Measurements from ENCODE around the gene CIRBP. TPM values are rescaled to one million over a fixed set of nuclear protein-coding genes. Genes with fewer than 3 reads are reported as not detected.

CIRBP gene
- total and polyA plus RNA-seq, 2 of the 13 experiments (the other 11 are each of a cell fraction or from before 2014, with no cell fraction given) = 133 to 140 TPM

GRCh38 chr19:1248139-1248785, 20.9 kb upstream of the CIRBP start, which contains the start of gene MIDN (continued):
- TF ChIP-seq ZNF652 (CRISPR knock-in tag; IDR thresholded peaks at IDR 0.05; ENCODE audit: borderline replicate concordance, low read depth) (no peak), ATF7 (IDR thresholded peaks at IDR 0.05) (no peak), ATF7 (CRISPR knock-in tag; IDR thresholded peaks at IDR 0.05) (no peak; the same call in 1 of the 2 replicates), ZNF737 (CRISPR knock-in tag; IDR thresholded peaks at IDR 0.05; ENCODE audit: borderline replicate concordance) (no peak), HNF1B (CRISPR knock-in tag; IDR thresholded peaks at IDR 0.05) (peak; percentile 76; the same call in 1 of the 2 replicates), BRCA1 (CRISPR knock-in tag; IDR thresholded peaks at IDR 0.05) (no peak), MYNN (CRISPR knock-in tag; IDR thresholded peaks at IDR 0.05; ENCODE audit: low read depth) (0 out of 2 replicates have a peak, but pooled peaks have one; percentile 49), CBX2 (IDR thresholded peaks at IDR 0.05; ENCODE audit: low read depth, low read length) (no peak), CBX2 (CRISPR knock-in tag; IDR thresholded peaks at IDR 0.05; ENCODE audit: low read depth) (no peak), ZNF556 (CRISPR knock-in tag; IDR thresholded peaks at IDR 0.05; ENCODE audit: borderline replicate concordance) (no peak), SP4 (CRISPR knock-in tag; IDR thresholded peaks at IDR 0.05) (no peak; the same call in 1 of the 2 replicates), ZXDC (CRISPR knock-in tag; IDR thresholded peaks at IDR 0.05) (0 out of 2 replicates have a peak, but pooled peaks have one; percentile 18), FOXA3 (CRISPR knock-in tag; IDR thresholded peaks at IDR 0.05) (no peak), POLR2G (IDR thresholded peaks at IDR 0.05; ENCODE audit: low read depth, low read length) (peak; percentile 98), EZH2 (conservative IDR thresholded peaks at IDR 0.05; ENCODE audit: low read depth, low read length) (no peak), HBP1 (CRISPR knock-in tag; IDR thresholded peaks at IDR 0.05; ENCODE audit: low read depth) (no peak), ZFP62 (CRISPR knock-in tag; IDR thresholded peaks at IDR 0.05) (no peak), KMT2A (CRISPR knock-in tag; IDR thresholded peaks at IDR 0.05) (0 out of 2 replicates have a peak, but pooled peaks have one; percentile 9), ZKSCAN8 (CRISPR knock-in tag; IDR thresholded peaks at IDR 0.05; ENCODE audit: borderline replicate concordance) (peak; percentile 63), SP5 (CRISPR knock-in tag; IDR thresholded peaks at IDR 0.05; ENCODE audit: borderline replicate concordance, low read depth) (peak; percentile 81), ZMAT3 (CRISPR knock-in tag; conservative IDR thresholded peaks at IDR 0.05) (no peak; the same call in 1 of the 2 replicates), ELF4 (CRISPR knock-in tag; IDR thresholded peaks at IDR 0.05; ENCODE audit: borderline replicate concordance) (no peak), RXRB (CRISPR knock-in tag; IDR thresholded peaks at IDR 0.05; ENCODE audit: borderline replicate concordance) (0 out of 2 replicates have a peak, but pooled peaks have one; percentile 21), THAP7 (CRISPR knock-in tag; IDR thresholded peaks at IDR 0.05) (no peak), ZNF205 (CRISPR knock-in tag; IDR thresholded peaks at IDR 0.05) (no peak; the same call in 1 of the 2 replicates), NAIF1 (CRISPR knock-in tag; IDR thresholded peaks at IDR 0.05; ENCODE audit: borderline replicate concordance) (no peak)

Data from HepG2 (cell line).